ENCODE results near the gene MED15.

MED15 gene

DNA sequence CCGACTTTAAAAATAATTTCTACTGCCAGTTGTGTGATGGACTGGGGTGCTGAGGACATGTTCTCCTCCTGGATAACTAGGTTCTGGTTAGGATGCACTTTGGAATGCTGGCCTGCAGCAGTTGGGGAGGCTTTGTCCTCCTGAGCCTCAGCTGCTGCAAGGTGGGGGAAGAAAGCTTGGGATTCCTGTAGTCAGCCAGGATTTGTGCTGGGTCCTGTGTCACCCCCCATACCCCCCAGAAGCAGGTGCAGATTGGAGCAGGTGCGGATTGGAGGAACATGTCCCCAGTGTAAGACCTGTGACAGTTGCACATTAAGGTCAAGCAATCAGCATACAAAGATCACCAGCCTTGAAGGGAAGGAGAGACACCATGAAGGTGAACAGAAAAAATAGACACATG lies 51.1 kb downstream of the MED15 start:
- Histone ChIP-seq H3K79me2 (ENCODE audit: control insufficient read depth, insufficient read depth, low read length, poor library complexity) (no peaks in the 10 kb centered on the region), H4K12ac (ENCODE audit: low read depth, low read length) (no peak overlapping the region), H2BK120ac (ENCODE audit: insufficient read depth, low read length, poor library complexity) (no peak overlapping the region), H3K4me1 (ENCODE audit: control insufficient read depth in 1 of 2, insufficient read depth in 2 of 2, low read length in 2 of 2) (peaks cover 4 to 5% of the 10 kb centered on the region in 2 experiments), H3K18ac (ENCODE audit: low read length) (no peak overlapping the region), H3K27ac (ENCODE audit: low read depth, low read length) (no peak overlapping the region), H3K27me3 (ENCODE audit: insufficient read depth, low read length) (no peaks in the 10 kb centered on the region), H2BK12ac (ENCODE audit: low read length) (no peak overlapping the region), H3K14ac (ENCODE audit: low read length) (no peak overlapping the region), H4K91ac (ENCODE audit: low read depth, low read length) (no peak overlapping the region), H2AK5ac (ENCODE audit: low read length) (no peak overlapping the region), H3K36me3 (ENCODE audit: control insufficient read depth in 1 of 2, insufficient read depth in 2 of 2, low read length in 2 of 2) (peaks cover 53 to 56% of the 10 kb centered on the region in 2 experiments), H3K9me3 (ENCODE audit: insufficient read depth, low read depth, low read length) (peaks cover 5% of the 10 kb centered on the region), H3K79me1 (ENCODE audit: low read length) (no peaks in the 10 kb centered on the region), H4K8ac (ENCODE audit: low read depth, low read length) (no peak overlapping the region), H3K4me2 (ENCODE audit: low read length) (no peak overlapping the region), H2AFZ (ENCODE audit: insufficient read depth, low read length, poor library complexity) (no peak overlapping the region), H2BK5ac (ENCODE audit: low read depth, low read length, poor library complexity) (no peak overlapping the region), H3K4me3 (ENCODE audit: low read depth, low read length) (no peak overlapping the region), H3K23ac (ENCODE audit: low read length) (no peak overlapping the region), H3K4ac (ENCODE audit: low read depth, low read length) (no peak overlapping the region), H3K9ac (ENCODE audit: low read length) (no peak overlapping the region)
- no peak for DNase-seq
- WGBS (ENCODE audit: extremely low coverage, insufficient coverage, insufficient read length): no CpG with 5 or more reads among the region's 2 CpGs

- H3K9me3 ChIP-seq (ENCODE audit: insufficient read depth, low read depth, low read length): peaks cover 3% of the 10 kb centered on the region
- no peaks in the 10 kb centered on the region for H3K79me1 ChIP-seq (ENCODE audit: low read length)
- no peak overlapping the region for H3K23ac ChIP-seq (ENCODE audit: low read length)
- no peak overlapping the region for H3K27ac ChIP-seq (ENCODE audit: low read depth, low read length)
- no peaks in the 10 kb centered on the region for H3K27me3 ChIP-seq (ENCODE audit: insufficient read depth, low read length)
- no peak overlapping the region for H3K4ac ChIP-seq (ENCODE audit: low read depth, low read length)
- no peak overlapping the region for H2BK120ac ChIP-seq (ENCODE audit: insufficient read depth, low read length, poor library complexity)
- no peak overlapping the region for H4K12ac ChIP-seq (ENCODE audit: low read depth, low read length)
- H3K79me2 ChIP-seq (ENCODE audit: control insufficient read depth, insufficient read depth, low read length, poor library complexity): no peaks in the 10 kb centered on the region
- H3K4me1 ChIP-seq (ENCODE audit: control insufficient read depth in 1 of 2, insufficient read depth in 2 of 2, low read length in 2 of 2): peaks cover 4 to 5% of the 10 kb centered on the region in 2 experiments
- H3K36me3 ChIP-seq (ENCODE audit: control insufficient read depth in 1 of 2, insufficient read depth in 2 of 2, low read length in 2 of 2): peaks cover 45 to 49% of the 10 kb centered on the region in 2 experiments
- no peak overlapping the region for H2AFZ ChIP-seq (ENCODE audit: insufficient read depth, low read length, poor library complexity)
- no peak overlapping the region for H2AK5ac ChIP-seq (ENCODE audit: low read length)
- no peak overlapping the region for H3K4me2 ChIP-seq (ENCODE audit: low read length)
- WGBS (ENCODE audit: extremely low coverage, insufficient coverage, insufficient read length): 100% methylated on average over 1 of the region's 4 CpGs
- no peak overlapping the region for H4K91ac ChIP-seq (ENCODE audit: low read depth, low read length)
- no peak overlapping the region for H4K8ac ChIP-seq (ENCODE audit: low read depth, low read length)
- H2BK12ac ChIP-seq (ENCODE audit: low read length): no peak overlapping the region
- no peak overlapping the region for H3K14ac ChIP-seq (ENCODE audit: low read length)
- no peak overlapping the region for H3K9ac ChIP-seq (ENCODE audit: low read length)
- no peak overlapping the region for H3K18ac ChIP-seq (ENCODE audit: low read length)
- no peak overlapping the region for H2BK5ac ChIP-seq (ENCODE audit: low read depth, low read length, poor library complexity)
- no peak overlapping the region for H3K4me3 ChIP-seq (ENCODE audit: low read depth, low read length)
- DNase-seq: no peak
Observed at GRCh38 chr22:20559174-20559760, 51.9 kb downstream of the MED15 start.

DNA sequence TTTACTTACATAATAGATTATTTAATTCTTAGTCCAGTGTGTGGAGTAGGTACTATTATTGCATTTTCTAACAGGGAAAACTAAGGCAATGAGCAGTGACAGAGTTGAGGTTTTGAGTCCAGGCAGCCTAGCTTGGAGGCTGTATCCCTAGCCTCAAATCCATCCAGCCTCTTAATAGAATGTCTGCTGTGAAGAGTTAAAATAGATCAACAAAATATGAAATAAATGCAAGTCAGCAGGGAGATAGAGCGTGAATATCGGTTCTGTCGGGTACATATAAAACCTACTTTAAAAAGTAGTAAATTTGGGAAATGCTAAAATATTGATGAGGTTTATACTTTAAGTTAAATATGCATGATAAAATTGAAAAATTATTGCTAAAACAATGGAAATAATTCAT lies 53.3 kb downstream of the MED15 start:
- Histone ChIP-seq H3K9ac (ENCODE audit: low read length) (no peak overlapping the region), H2BK120ac (ENCODE audit: insufficient read depth, low read length, poor library complexity) (no peak overlapping the region), H3K79me1 (ENCODE audit: low read length) (no peaks in the 10 kb centered on the region), H3K4me1 (ENCODE audit: control insufficient read depth in 1 of 2, insufficient read depth in 2 of 2, low read length in 2 of 2) (peaks cover 5 to 8% of the 10 kb centered on the region in 2 experiments), H3K18ac (ENCODE audit: low read length) (no peak overlapping the region), H2BK12ac (ENCODE audit: low read length) (no peak overlapping the region), H3K27me3 (ENCODE audit: insufficient read depth, low read length) (no peaks in the 10 kb centered on the region), H2BK5ac (ENCODE audit: low read depth, low read length, poor library complexity) (no peak overlapping the region), H4K91ac (ENCODE audit: low read depth, low read length) (no peak overlapping the region), H3K23ac (ENCODE audit: low read length) (no peak overlapping the region), H4K12ac (ENCODE audit: low read depth, low read length) (no peak overlapping the region), H3K79me2 (ENCODE audit: control insufficient read depth, insufficient read depth, low read length, poor library complexity) (no peaks in the 10 kb centered on the region), H3K27ac (ENCODE audit: low read depth, low read length) (no peak overlapping the region), H2AK5ac (ENCODE audit: low read length) (no peak overlapping the region), H3K9me3 (ENCODE audit: insufficient read depth, low read depth, low read length) (peaks cover 3% of the 10 kb centered on the region), H3K4me3 (ENCODE audit: low read depth, low read length) (no peak overlapping the region), H4K8ac (ENCODE audit: low read depth, low read length) (no peak overlapping the region), H3K14ac (ENCODE audit: low read length) (no peak overlapping the region), H2AFZ (ENCODE audit: insufficient read depth, low read length, poor library complexity) (no peak overlapping the region), H3K36me3 (ENCODE audit: control insufficient read depth in 1 of 2, insufficient read depth in 2 of 2, low read length in 2 of 2) (peaks cover 43 to 48% of the 10 kb centered on the region in 2 experiments), H3K4me2 (ENCODE audit: low read length) (no peak overlapping the region), H3K4ac (ENCODE audit: low read depth, low read length) (no peak overlapping the region)
- WGBS (ENCODE audit: extremely low coverage, insufficient coverage, insufficient read length): no CpG with 5 or more reads among the region's 3 CpGs
- no peak for DNase-seq

GRCh38 chr22:20561882-20562281 lies 54.5 kb downstream of the MED15 start:
- H3K9me3 ChIP-seq (ENCODE audit: insufficient read depth, low read depth, low read length): peaks cover 3% of the 10 kb centered on the region
- no peak overlapping the region for H2BK12ac ChIP-seq (ENCODE audit: low read length)
- H3K79me2 ChIP-seq (ENCODE audit: control insufficient read depth, insufficient read depth, low read length, poor library complexity): no peaks in the 10 kb centered on the region
- no peak overlapping the region for H3K27ac ChIP-seq (ENCODE audit: low read depth, low read length)
- no peak for DNase-seq
- peaks cover 4% of the 10 kb centered on the region for H3K79me1 ChIP-seq (ENCODE audit: low read length)
- no peak overlapping the region for H2BK5ac ChIP-seq (ENCODE audit: low read depth, low read length, poor library complexity)
- peaks cover 48 to 51% of the 10 kb centered on the region in 2 experiments for H3K36me3 ChIP-seq (ENCODE audit: control insufficient read depth in 1 of 2, insufficient read depth in 2 of 2, low read length in 2 of 2)
- no peak overlapping the region for H3K14ac ChIP-seq (ENCODE audit: low read length)
- H3K18ac ChIP-seq (ENCODE audit: low read length): no peak overlapping the region
- no peaks in the 10 kb centered on the region for H3K27me3 ChIP-seq (ENCODE audit: insufficient read depth, low read length)
- H4K12ac ChIP-seq (ENCODE audit: low read depth, low read length): no peak overlapping the region
- no peak overlapping the region for H4K8ac ChIP-seq (ENCODE audit: low read depth, low read length)
- no peak overlapping the region for H2BK120ac ChIP-seq (ENCODE audit: insufficient read depth, low read length, poor library complexity)
- no peak overlapping the region for H4K91ac ChIP-seq (ENCODE audit: low read depth, low read length)
- no peak overlapping the region for H3K4ac ChIP-seq (ENCODE audit: low read depth, low read length)
- peaks cover 12 to 16% of the 10 kb centered on the region in 2 experiments for H3K4me1 ChIP-seq (ENCODE audit: control insufficient read depth in 1 of 2, insufficient read depth in 2 of 2, low read length in 2 of 2)
- WGBS (ENCODE audit: extremely low coverage, insufficient coverage, insufficient read length): no CpG with 5 or more reads among the region's 4 CpGs
- H2AFZ ChIP-seq (ENCODE audit: insufficient read depth, low read length, poor library complexity): no peak overlapping the region
- H3K4me3 ChIP-seq (ENCODE audit: low read depth, low read length): no peak overlapping the region
- no peak overlapping the region for H3K23ac ChIP-seq (ENCODE audit: low read length)
- no peak overlapping the region for H3K4me2 ChIP-seq (ENCODE audit: low read length)
- H2AK5ac ChIP-seq (ENCODE audit: low read length): no peak overlapping the region
- no peak overlapping the region for H3K9ac ChIP-seq (ENCODE audit: low read length)
